Mucosa of descending colon (tissue), 3 donors: Measurements from ENCODE around the gene SIVA1. TPM values are rescaled to one million over a fixed set of nuclear protein-coding genes. Genes with fewer than 3 reads are reported as not detected.

Source experiments
- ATAC-seq: fragments of 200-7000 bp; cut with Tn5 transposase; one replicate; pipeline ENCODE4 v1.9.1; 2020; ENCODE audit warnings: mild to moderate bottlenecking, moderate library complexity
- DNase-seq, 3 donors: peaks; one replicate each; pipeline ENCODE4 v3.0.0-alpha.2; 2020
- H3K36me3 ChIP-seq: fragments of 200-600 bp; one replicate; pipeline ENCODE4 v1.8.0; 2021; ENCODE audit warnings: low read depth, mild to moderate bottlenecking
- H3K4me1 ChIP-seq: fragments of 200-600 bp; one replicate; pipeline ENCODE4 v1.8.0; 2021; ENCODE audit warnings: low read depth, mild to moderate bottlenecking
- H3K4me3 ChIP-seq: fragments of 200-600 bp; one replicate; pipeline ENCODE4 v1.8.0; 2021; ENCODE audit warnings: mild to moderate bottlenecking
- H3K9me3 ChIP-seq: fragments of 200-600 bp; one replicate; pipeline ENCODE4 v1.8.0; 2021; ENCODE audit warnings: mild to moderate bottlenecking
- intact Hi-C, 2 donors: fragments of 100-400 bp; cut with DNase I in 1 of 2; cut with micrococcal nuclease in 1 of 2; formaldehyde crosslinking; loops; one replicate each; pipeline versions ENCODE4 v1.11.0 to v1.11.1; 2022; cut with DNase I, micrococcal nuclease
- total RNA-seq, 3 donors: library from RNA; stranded (reverse); fragmentation: NEBNext Ultra II Directional in 2 of 3; extraction: Animal tissue kit (Norgen Biotek cat#: 25700) in 2 of 3; gene quantifications; one replicate each; pipeline versions ENCODE4 v1.2.1 to v1.2.4, GENCODE V29; 2021 to 2023
- TF ChIP-seq, protein P1 (sequence below): fragments of 200-600 bp; IDR thresholded peaks from one replicate; pipeline ENCODE4 v1.8.0; 2022; ENCODE audit warnings: antibody characterized with exemption, mild to moderate bottlenecking
- donor health status: DM: no; HTN: no; CAD: no; lungs with moderate emphysema.
- donor health status: DM: no; HTN: no; CAD: no.
- donor health status: DM: no; HTN: yes; CAD: no.

SIVA1 gene
- total RNA-seq, 3 donors from 2014 or later: 38.7 to 82.4 (median 60.4) TPM

GRCh38 chr14:104715871-104716270 is 37.1 kb upstream of the SIVA1 start:
- Histone ChIP-seq H3K4me3 (no peak overlapping the region), H3K4me1 (no peaks in the 10 kb centered on the region), H3K9me3 (no peaks in the 10 kb centered on the region), H3K36me3 (peaks cover 12% of the 10 kb centered on the region)
- no peak for ATAC-seq
- DNase-seq: no peak
- TF ChIP-seq, protein P1, sequence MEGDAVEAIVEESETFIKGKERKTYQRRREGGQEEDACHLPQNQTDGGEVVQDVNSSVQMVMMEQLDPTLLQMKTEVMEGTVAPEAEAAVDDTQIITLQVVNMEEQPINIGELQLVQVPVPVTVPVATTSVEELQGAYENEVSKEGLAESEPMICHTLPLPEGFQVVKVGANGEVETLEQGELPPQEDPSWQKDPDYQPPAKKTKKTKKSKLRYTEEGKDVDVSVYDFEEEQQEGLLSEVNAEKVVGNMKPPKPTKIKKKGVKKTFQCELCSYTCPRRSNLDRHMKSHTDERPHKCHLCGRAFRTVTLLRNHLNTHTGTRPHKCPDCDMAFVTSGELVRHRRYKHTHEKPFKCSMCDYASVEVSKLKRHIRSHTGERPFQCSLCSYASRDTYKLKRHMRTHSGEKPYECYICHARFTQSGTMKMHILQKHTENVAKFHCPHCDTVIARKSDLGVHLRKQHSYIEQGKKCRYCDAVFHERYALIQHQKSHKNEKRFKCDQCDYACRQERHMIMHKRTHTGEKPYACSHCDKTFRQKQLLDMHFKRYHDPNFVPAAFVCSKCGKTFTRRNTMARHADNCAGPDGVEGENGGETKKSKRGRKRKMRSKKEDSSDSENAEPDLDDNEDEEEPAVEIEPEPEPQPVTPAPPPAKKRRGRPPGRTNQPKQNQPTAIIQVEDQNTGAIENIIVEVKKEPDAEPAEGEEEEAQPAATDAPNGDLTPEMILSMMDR: no peak
- intact Hi-C loops: no loop called here

GRCh38 chr14:104717137-104717536 is 35.8 kb upstream of the SIVA1 start:
- Histone ChIP-seq H3K4me3 (no peak overlapping the region), H3K4me1 (no peaks in the 10 kb centered on the region), H3K9me3 (no peaks in the 10 kb centered on the region), H3K36me3 (peaks cover 7% of the 10 kb centered on the region)
- intact Hi-C loops: no loop called here
- DNase-seq (no peak), ATAC-seq (no peak)
- TF ChIP-seq, protein P1: no peak

- Histone ChIP-seq H3K9me3 (no peaks in the 10 kb centered on the region), H3K4me3 (no peak overlapping the region), H3K4me1 (peaks cover 4% of the 10 kb centered on the region), H3K36me3 (peaks cover 7% of the 10 kb centered on the region)
- ATAC-seq (no peak), DNase-seq (no peak)
- intact Hi-C loops: no loop called here
- TF ChIP-seq, protein P1: no peak
Measured at GRCh38 chr14:104717646-104718045, 35.3 kb upstream of the SIVA1 start.

DNA sequence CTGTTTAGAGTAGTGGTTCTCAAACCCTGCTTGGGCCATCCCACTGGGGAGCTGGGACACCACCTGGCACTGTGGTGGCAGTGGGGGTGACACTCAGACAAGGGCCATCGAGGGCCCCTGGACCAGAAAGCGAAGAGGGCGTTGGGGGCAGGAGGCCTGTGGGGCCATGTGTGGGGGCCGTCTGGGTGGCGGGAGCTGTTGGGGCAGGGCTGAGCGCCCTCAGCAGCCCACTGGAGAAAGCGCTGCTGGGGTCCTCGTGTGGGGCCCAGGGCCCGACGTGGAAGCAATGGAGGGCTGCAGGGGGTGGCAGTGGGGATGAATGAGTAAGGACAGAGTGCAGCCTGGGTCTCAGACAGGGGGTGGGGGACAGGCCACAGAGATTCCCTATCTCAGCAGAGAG is 34.8 kb upstream of the SIVA1 start:
- Histone ChIP-seq H3K4me1 (peaks cover 9% of the 10 kb centered on the region), H3K4me3 (no peak overlapping the region), H3K9me3 (no peaks in the 10 kb centered on the region), H3K36me3 (peaks cover 7% of the 10 kb centered on the region)
- DNase-seq (no peak), ATAC-seq (no peak)
- TF ChIP-seq, protein P1: no peak
- intact Hi-C loops: no loop called here

- Histone ChIP-seq H3K4me3 (no peak overlapping the region), H3K36me3 (peaks cover 7% of the 10 kb centered on the region), H3K9me3 (no peaks in the 10 kb centered on the region), H3K4me1 (peaks cover 15% of the 10 kb centered on the region)
- no peak for DNase-seq
- intact Hi-C loops: no loop called here
- no peak for ATAC-seq
- TF ChIP-seq, protein P1: no peak
Measured at GRCh38 chr14:104718871-104719270, 34.1 kb upstream of the SIVA1 start.

DNA sequence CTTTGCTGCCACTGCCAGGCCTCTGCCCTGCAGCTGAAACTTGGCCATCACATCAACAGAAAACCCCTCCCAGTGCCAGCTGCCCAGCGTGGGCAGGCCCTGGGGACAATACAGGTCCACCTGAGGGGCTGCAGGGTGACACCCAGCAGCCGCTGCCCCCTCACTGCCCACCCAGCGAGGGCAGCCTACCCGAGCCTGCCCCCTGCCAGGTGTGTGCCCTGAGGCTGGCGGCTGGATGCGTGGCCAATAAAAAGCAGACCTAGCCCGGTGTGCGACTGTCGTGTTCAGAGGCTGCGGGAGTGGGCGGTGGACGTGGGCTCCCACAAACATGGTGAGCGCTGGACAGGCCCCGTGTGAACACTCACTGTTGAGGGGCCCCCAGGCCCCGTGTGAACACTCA is 33.6 kb upstream of the SIVA1 start:
- DNase-seq: no peak
- no peak overlapping the region for H3K4me3 ChIP-seq
- H3K4me1 ChIP-seq: peaks cover 15% of the 10 kb centered on the region
- no peak for ATAC-seq
- H3K9me3 ChIP-seq: no peaks in the 10 kb centered on the region
- TF ChIP-seq, protein P1: no peak
- intact Hi-C loops: no loop called here
- H3K36me3 ChIP-seq: peaks cover 6% of the 10 kb centered on the region
